ENCODE measurements around the gene SNW1.
A peak's percentile ranks its signal among the peaks of the same experiment; 100 is the strongest.
"Not testable (repeated sequence)": the region's sequence is repeated elsewhere in the genome, so short reads cannot be mapped to it uniquely, and the experiment has no call there.

SNW1 gene

GRCh38 chr14:77747425-77747824 is 13.5 kb downstream of the SNW1 start:
- not testable (repeated sequence) for DNase-seq (ENCODE audit: low spot score)

GRCh38 chr14:77746064-77746702 is 14.8 kb downstream of the SNW1 start:
- no peak for DNase-seq (ENCODE audit: low spot score)

DNA sequence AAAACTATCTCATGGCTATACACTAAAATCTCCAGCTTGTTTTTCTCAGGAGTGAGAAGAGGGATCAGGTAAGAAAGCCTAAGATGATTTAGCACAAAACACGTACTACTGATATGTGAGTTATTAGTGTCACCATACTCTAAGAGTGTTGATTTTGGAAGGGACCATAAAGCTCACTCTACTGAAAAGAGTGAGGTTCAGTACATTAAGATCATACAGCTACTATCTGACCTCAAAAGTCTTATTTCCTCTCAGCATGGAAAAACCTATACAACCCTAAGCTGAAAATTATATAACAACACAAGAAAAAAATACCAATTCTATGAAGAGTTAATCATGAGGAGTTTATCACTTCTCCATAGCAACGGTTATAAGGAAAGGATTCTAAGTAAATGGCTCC is 19.5 kb downstream of the SNW1 start:
- DNase-seq (ENCODE audit: low spot score) = no peak

DNA sequence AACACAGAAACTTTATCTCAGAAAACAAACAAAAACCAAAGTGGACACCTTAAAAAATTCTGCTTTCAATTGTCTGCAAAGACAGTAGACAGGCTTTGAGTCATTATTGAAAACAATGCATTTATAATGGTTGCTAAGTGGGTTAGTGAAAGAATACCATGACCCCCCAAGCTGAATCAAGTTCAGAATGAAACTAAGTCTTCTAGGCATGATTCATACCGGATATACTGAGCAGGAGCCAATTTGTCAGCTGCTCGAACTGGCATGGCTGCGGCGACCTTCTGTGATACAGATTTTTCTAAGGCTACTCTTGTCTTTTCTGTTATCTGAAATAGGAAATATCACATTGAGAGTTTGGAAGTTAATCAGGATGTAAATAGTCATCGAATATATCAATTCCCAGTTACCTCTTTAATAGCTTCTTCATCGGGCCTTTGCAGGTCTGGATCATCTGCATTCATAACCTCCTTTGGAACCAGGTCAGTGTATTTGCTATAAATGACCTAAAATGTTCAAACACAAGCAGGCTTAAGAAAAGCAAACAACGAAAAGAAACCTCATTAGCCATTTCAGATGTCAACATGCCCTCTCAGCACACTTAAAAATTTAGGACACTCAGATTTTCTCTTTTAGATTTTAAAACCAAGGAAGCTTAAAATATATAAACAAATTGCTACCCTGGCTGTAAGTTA is 22.3 kb downstream of the SNW1 start:
- DNase-seq (ENCODE audit: low spot score) = no peak

- DNase-seq (ENCODE audit: low spot score) = no peak
These were observed 29.9 kb downstream of the SNW1 start for GRCh38 chr14:77730976-77731497.

GRCh38 chr14:77722301-77722700 is 38.7 kb downstream of the SNW1 start:
- no peak for DNase-seq (ENCODE audit: low spot score)

DNA sequence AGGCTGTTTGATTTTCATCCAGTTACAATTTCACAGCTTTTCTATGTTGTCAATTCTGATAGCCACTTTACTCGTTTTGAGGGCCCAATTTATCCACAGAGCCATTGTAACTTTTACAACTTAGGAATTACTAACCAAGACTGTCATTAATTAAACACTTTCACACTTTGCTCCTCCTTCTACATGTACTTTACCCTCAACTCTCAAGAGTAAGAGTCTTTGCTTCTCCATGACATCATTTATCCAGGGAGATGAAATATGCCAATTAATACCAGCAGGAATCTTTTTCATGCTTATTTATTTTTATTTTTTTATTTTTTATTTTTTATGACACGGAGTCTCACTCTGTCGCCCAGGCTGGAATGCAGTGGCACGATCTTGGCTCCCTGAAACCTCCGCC is 39.5 kb downstream of the SNW1 start:
- no peak for DNase-seq (ENCODE audit: low spot score)

DNA sequence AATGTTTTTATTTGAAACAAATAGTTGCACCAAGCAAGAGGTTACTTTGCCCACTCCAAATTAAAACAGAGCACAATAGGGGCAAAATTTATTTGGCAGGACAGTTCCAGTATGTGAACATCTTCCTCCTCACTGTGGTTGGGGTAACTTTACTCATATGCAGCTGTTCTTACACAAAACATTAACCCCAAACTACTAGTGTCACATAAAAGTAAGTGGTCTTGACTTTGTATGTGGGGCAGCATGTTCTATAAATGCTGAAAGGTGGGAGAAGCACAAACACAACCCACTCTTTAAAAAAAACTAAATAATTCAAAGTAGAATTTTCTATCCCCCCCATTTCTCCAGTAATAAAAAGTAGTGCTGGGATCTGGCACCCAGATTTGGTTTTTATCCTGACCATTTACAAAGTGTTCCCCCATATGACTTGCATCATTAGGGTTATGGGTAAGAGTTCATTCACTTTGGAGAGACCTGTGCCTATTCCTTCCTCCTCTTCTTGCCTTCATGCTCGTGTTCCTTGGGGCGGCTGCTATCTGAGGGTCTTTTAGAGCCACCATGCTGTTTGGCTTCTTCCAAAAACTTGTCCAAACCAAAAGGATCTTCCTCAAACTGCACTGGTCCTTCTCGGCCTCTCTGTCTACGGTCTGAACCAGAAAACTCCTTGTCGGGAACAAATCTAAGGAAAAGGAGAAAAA is 43.2 kb downstream of the SNW1 start:
- DNase-seq (ENCODE audit: low spot score) = no peak

DNA sequence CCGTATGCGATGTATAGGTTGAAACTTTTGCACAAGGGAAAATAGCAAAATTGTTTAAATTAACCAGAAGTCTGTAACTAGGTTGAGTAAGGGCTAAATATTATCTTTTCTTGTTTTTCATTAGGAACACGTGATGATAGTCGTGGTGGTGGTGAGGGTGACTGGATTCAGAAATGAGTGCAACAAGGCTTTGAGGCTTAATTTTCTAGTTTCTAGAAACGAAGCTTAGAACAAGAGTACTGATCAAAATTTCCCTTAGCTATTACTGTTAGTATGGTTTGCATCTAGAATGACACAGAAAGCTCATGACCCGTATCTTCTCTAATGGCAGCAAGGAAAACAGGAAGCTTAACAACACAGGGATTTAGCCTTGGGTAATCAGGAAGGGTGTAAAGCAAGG is 46.0 kb downstream of the SNW1 start:
- no peak for DNase-seq (ENCODE audit: low spot score)

DNA sequence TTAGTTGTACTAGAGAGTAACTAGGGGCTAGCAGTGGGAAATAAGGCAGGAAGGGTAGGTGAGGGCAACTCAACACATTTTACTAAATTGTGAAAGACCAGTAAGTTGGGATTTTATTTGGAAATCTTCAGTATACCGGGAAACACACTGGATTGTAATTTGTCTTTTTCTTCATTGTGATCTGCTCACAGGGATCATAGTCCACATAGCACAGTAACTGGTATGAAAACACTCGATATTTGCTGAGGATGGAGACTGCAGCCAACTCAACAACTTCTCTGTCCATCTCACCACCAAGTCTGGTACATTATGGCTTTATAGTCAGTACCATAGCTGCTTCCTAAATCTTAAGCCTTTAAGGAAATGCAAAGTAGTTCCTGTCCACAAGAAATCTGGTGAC is 50.6 kb downstream of the SNW1 start:
- no peak for DNase-seq (ENCODE audit: low spot score)

DNA sequence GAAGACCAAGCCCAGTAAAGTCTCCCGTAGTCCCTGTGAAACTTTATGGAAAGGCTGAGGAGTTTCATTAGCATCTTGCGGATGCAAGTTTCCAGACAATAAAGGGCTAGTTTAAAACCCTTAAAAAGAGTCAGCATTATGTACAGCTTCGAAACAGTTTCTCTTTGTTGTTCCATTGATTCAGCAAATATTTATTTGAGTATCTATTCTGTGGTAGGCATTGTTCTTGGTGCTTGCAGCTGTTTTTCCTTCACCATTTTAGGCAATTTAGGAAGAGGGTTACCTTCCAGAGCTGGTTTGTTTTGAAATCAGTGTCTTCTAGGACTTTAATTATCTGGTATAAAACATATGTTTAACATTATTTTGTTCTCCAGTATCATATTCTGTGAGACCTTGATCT is 51.5 kb downstream of the SNW1 start:
- DNase-seq (ENCODE audit: low spot score) = peak; percentile 70

GRCh38 chr14:77708749-77709148 is 52.2 kb downstream of the SNW1 start:
- DNase-seq (ENCODE audit: low spot score) = no peak

GRCh38 chr14:77707724-77708408 is 53.1 kb downstream of the SNW1 start, which contains the start of the genes ALKBH1 and SLIRP:
Gene ALKBH1 (minus strand): TSS chr14:77708023. CDS start chr14:77708004, 19 bp downstream.
Gene SLIRP (plus strand): TSS chr14:77708103. CDS start chr14:77708112, 9 bp downstream.
- DNase-seq (ENCODE audit: low spot score) = peak; percentile 89

GRCh38 chr14:77707355-77707723 is 53.6 kb downstream of the SNW1 start:
- no peak for DNase-seq (ENCODE audit: low spot score)

- peak; percentile 16 for DNase-seq (ENCODE audit: low spot score)
These were observed 69.7 kb downstream of the SNW1 start for GRCh38 chr14:77691259-77691658.

DNA sequence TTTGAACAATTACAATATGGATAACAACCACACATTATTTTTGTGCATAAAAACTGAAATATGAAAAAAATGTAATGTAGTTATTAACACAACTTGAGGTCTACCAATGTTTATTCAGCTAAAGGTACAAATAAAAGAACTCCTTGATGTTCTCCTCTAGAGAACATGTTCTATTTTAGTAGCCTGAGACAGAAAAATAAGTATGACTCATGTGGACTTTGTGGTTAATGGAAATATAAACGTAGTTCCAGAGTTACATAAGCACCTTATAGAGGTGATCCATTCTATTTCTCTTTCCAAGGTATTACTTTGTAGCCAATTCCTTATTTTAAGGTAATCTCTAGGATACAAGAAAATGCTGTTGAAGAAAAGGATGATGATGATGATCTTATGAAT is 78.8 kb downstream of the SNW1 start:
- no peak for DNase-seq (ENCODE audit: low spot score)

GRCh38 chr14:77681196-77682157 is 79.5 kb downstream of the SNW1 start:
- no peak for DNase-seq (ENCODE audit: low spot score)

GRCh38 chr14:77674931-77675330 is 86.0 kb downstream of the SNW1 start:
- no peak for DNase-seq (ENCODE audit: low spot score)

- no peak for DNase-seq (ENCODE audit: low spot score)
These were observed 87.8 kb downstream of the SNW1 start for GRCh38 chr14:77673193-77673592.

All from globus pallidus (tissue), 1 donor.